Measurements from ENCODE around the gene RMDN3.

RMDN3 gene

DNA sequence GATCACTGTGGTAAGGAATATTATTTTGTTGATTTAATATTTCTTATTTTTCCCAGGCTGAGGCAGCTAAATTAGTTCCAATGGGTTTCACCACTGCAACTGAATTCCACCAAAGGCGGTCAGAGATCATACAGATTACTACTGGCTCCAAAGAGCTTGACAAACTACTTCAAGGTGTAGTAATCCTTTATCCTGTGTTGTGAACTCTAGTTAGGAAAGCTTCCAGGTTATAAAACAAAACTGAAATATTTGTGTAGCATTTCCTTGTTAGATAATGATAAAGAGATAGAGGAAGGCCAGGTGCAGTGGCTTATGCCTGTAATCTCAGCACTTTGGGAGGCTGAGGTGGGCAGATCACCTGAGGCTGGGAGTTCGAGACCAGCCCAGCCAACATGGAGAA is 48.9 kb downstream of the RMDN3 start:
- H3K4me1 ChIP-seq (ENCODE audit: low read depth, poor library complexity, severe bottlenecking), result peaks cover 26% of the 10 kb centered on the region
- H3K4me2 ChIP-seq, result no peak overlapping the region
- no peaks in the 10 kb centered on the region for H4K20me1 ChIP-seq (ENCODE audit: insufficient read depth)
- H3K27ac ChIP-seq, result no peak overlapping the region
- H3K4me3 ChIP-seq (IDR thresholded peaks at IDR 0.05; ENCODE audit: insufficient read depth, low read depth, low read length), result no peak overlapping the region
- no peaks in the 10 kb centered on the region for H3K27me3 ChIP-seq (ENCODE audit: insufficient read depth, low read depth)
- no peak overlapping the region for H2AFZ ChIP-seq (ENCODE audit: low read depth)
- TF ChIP-seq, protein P1, sequence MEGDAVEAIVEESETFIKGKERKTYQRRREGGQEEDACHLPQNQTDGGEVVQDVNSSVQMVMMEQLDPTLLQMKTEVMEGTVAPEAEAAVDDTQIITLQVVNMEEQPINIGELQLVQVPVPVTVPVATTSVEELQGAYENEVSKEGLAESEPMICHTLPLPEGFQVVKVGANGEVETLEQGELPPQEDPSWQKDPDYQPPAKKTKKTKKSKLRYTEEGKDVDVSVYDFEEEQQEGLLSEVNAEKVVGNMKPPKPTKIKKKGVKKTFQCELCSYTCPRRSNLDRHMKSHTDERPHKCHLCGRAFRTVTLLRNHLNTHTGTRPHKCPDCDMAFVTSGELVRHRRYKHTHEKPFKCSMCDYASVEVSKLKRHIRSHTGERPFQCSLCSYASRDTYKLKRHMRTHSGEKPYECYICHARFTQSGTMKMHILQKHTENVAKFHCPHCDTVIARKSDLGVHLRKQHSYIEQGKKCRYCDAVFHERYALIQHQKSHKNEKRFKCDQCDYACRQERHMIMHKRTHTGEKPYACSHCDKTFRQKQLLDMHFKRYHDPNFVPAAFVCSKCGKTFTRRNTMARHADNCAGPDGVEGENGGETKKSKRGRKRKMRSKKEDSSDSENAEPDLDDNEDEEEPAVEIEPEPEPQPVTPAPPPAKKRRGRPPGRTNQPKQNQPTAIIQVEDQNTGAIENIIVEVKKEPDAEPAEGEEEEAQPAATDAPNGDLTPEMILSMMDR (conservative IDR thresholded peaks at IDR 0.05; ENCODE audit: low read depth, low read length), result no peak
- H3K36me3 ChIP-seq (ENCODE audit: insufficient read depth), result peaks cover 8% of the 10 kb centered on the region; the same call in 1 of the 2 replicates
- peaks cover 4% of the 10 kb centered on the region; the same call in 1 of the 2 replicates for H3K79me2 ChIP-seq (ENCODE audit: insufficient read depth, low read depth)
- H3K9ac ChIP-seq, result no peak overlapping the region

DNA sequence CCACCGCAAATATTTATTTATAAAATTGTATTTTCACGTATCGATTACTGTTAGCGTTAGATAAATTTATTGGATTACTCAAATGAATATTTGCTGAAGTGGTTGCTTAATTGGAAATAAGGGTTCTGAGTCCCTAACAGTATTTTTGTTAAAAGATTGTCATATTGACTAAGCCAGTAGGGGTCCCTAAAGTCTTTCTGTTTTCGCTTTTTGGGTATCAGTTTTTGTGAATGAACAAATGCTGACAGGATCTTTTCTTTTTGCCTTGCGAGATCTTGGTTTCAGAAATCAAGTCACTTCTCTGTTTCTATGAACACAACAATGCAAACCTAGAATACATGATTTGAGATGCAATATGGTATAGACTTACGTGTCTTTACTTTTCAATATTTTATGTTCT is 53.0 kb downstream of the RMDN3 start:
- peaks cover 61% of the 10 kb centered on the region for H3K4me1 ChIP-seq (ENCODE audit: low read depth, poor library complexity, severe bottlenecking)
- H3K79me2 ChIP-seq (ENCODE audit: insufficient read depth, low read depth), result peaks cover 25% of the 10 kb centered on the region; the same call in 1 of the 2 replicates
- peak overlapping the region; percentile 51; the same call in 1 of the 2 replicates for H3K4me2 ChIP-seq
- no peaks in the 10 kb centered on the region for H4K20me1 ChIP-seq (ENCODE audit: insufficient read depth)
- H3K27ac ChIP-seq, result peak overlapping the region; percentile 23; the same call in 1 of the 2 replicates
- peaks cover 4% of the 10 kb centered on the region; the same call in 1 of the 2 replicates for H3K36me3 ChIP-seq (ENCODE audit: insufficient read depth)
- no peak overlapping the region for H3K9ac ChIP-seq
- no peak overlapping the region for H3K4me3 ChIP-seq (IDR thresholded peaks at IDR 0.05; ENCODE audit: insufficient read depth, low read depth, low read length)
- TF ChIP-seq, protein P1 (conservative IDR thresholded peaks at IDR 0.05; ENCODE audit: low read depth, low read length), result peak; percentile 59
- no peak overlapping the region for H2AFZ ChIP-seq (ENCODE audit: low read depth)
- H3K27me3 ChIP-seq (ENCODE audit: insufficient read depth, low read depth), result no peaks in the 10 kb centered on the region

GRCh38 chr15:40697916-40698315 is 57.1 kb downstream of the RMDN3 start:
- Histone ChIP-seq H3K27ac (no peak overlapping the region), H3K9ac (no peak overlapping the region), H4K20me1 (ENCODE audit: insufficient read depth) (no peaks in the 10 kb centered on the region), H3K4me3 (IDR thresholded peaks at IDR 0.05; ENCODE audit: insufficient read depth, low read depth, low read length) (no peak overlapping the region), H3K36me3 (ENCODE audit: insufficient read depth) (no peaks in the 10 kb centered on the region; the same call in 1 of the 2 replicates), H3K4me1 (ENCODE audit: low read depth, poor library complexity, severe bottlenecking) (peaks cover 67% of the 10 kb centered on the region), H3K79me2 (ENCODE audit: insufficient read depth, low read depth) (peaks cover 39% of the 10 kb centered on the region), H2AFZ (ENCODE audit: low read depth) (no peak overlapping the region), H3K27me3 (ENCODE audit: insufficient read depth, low read depth) (no peaks in the 10 kb centered on the region), H3K4me2 (no peak overlapping the region)
- TF ChIP-seq, protein P1 (conservative IDR thresholded peaks at IDR 0.05; ENCODE audit: low read depth, low read length), result no peak

- no peak overlapping the region for H2AFZ ChIP-seq (ENCODE audit: low read depth)
- H3K27ac ChIP-seq, result peak overlapping the region; percentile 97; the same call in 1 of the 2 replicates
- H3K4me3 ChIP-seq (IDR thresholded peaks at IDR 0.05; ENCODE audit: insufficient read depth, low read depth, low read length), result no peak overlapping the region
- H3K36me3 ChIP-seq (ENCODE audit: insufficient read depth), result no peaks in the 10 kb centered on the region; the same call in 1 of the 2 replicates
- peak overlapping the region; percentile 94; the same call in 1 of the 2 replicates for H3K9ac ChIP-seq
- TF ChIP-seq, protein P1 (conservative IDR thresholded peaks at IDR 0.05; ENCODE audit: low read depth, low read length), result no peak
- H3K79me2 ChIP-seq (ENCODE audit: insufficient read depth, low read depth), result peaks cover 39% of the 10 kb centered on the region
- no peaks in the 10 kb centered on the region for H3K27me3 ChIP-seq (ENCODE audit: insufficient read depth, low read depth)
- H4K20me1 ChIP-seq (ENCODE audit: insufficient read depth), result no peaks in the 10 kb centered on the region
- peak overlapping the region; percentile 55 for H3K4me2 ChIP-seq
- H3K4me1 ChIP-seq (ENCODE audit: low read depth, poor library complexity, severe bottlenecking), result peaks cover 66% of the 10 kb centered on the region
Measured at GRCh38 chr15:40696228-40696627, 58.8 kb downstream of the RMDN3 start.
